Muscle layer of colon (tissue), 2 donors: Measurements from ENCODE around the gene SPECC1L.

ENCODE experiments used
- H3K27ac ChIP-seq: one replicate; pipeline ENCODE4 v1.7.0; 2013; ENCODE audit warnings: low read depth, mild to moderate bottlenecking, low read length, moderate library complexity
- H3K27me3 ChIP-seq, 2 donors: one replicate each; pipeline ENCODE4 v1.7.0; 2013; ENCODE audit warnings: low read length in 2 of 2, mild to moderate bottlenecking in 2 of 2; ENCODE audit not compliant: insufficient read depth in 2 of 2, control insufficient read depth in 1 of 2
- H3K36me3 ChIP-seq: one replicate; pipeline ENCODE4 v1.7.0; 2013; ENCODE audit warnings: mild to moderate bottlenecking, low read length; ENCODE audit not compliant: insufficient read depth
- H3K4me1 ChIP-seq: one replicate; pipeline ENCODE4 v1.7.0; 2013; ENCODE audit warnings: mild to moderate bottlenecking, low read length; ENCODE audit not compliant: insufficient read depth
- H3K4me3 ChIP-seq, 2 donors: one replicate each; pipeline ENCODE4 v1.7.0; 2013; ENCODE audit warnings: low read length in 2 of 2, low read depth in 1 of 2, mild to moderate bottlenecking in 1 of 2, moderate library complexity in 1 of 2
- H3K9ac ChIP-seq: one replicate; pipeline ENCODE4 v1.7.0; 2013; ENCODE audit warnings: low read length
- H3K9me3 ChIP-seq: one replicate; pipeline ENCODE4 v1.7.0; 2013; ENCODE audit warnings: mild to moderate bottlenecking, low read length
- donor health status: abdominal sarcoma.
- donor health status: Adenocarcinoma of cecum.

SPECC1L gene

GRCh38 chr22:24445481-24446259 lies 175.0 kb downstream of the SPECC1L start:
- H3K9me3 ChIP-seq = no peaks in the 10 kb centered on the region
- no peaks in the 10 kb centered on the region for H3K27me3 ChIP-seq
- no peak overlapping the region for H3K4me3 ChIP-seq
- H3K36me3 ChIP-seq = no peaks in the 10 kb centered on the region
- H3K9ac ChIP-seq = no peak overlapping the region
- no peak overlapping the region for H3K27ac ChIP-seq
- no peaks in the 10 kb centered on the region for H3K4me1 ChIP-seq

- Histone ChIP-seq H3K27ac (no peak overlapping the region), H3K36me3 (no peaks in the 10 kb centered on the region), H3K9me3 (no peaks in the 10 kb centered on the region), H3K4me1 (no peaks in the 10 kb centered on the region), H3K9ac (no peak overlapping the region), H3K27me3 (no peaks in the 10 kb centered on the region), H3K4me3 (no peak overlapping the region)
Measured at GRCh38 chr22:24446260-24446611, 175.6 kb downstream of the SPECC1L start.

- Histone ChIP-seq H3K9me3 (no peaks in the 10 kb centered on the region), H3K36me3 (no peaks in the 10 kb centered on the region), H3K4me1 (peaks cover 3% of the 10 kb centered on the region), H3K9ac (no peak overlapping the region), H3K27me3 (no peaks in the 10 kb centered on the region), H3K27ac (no peak overlapping the region), H3K4me3 (no peak overlapping the region)
Measured at GRCh38 chr22:24450610-24451009, 180.0 kb downstream of the SPECC1L start.

- no peak overlapping the region for H3K9ac ChIP-seq
- no peaks in the 10 kb centered on the region for H3K36me3 ChIP-seq
- no peak overlapping the region for H3K27ac ChIP-seq
- H3K27me3 ChIP-seq = no peaks in the 10 kb centered on the region
- no peaks in the 10 kb centered on the region for H3K9me3 ChIP-seq
- no peak overlapping the region for H3K4me3 ChIP-seq
- H3K4me1 ChIP-seq = peaks cover 8% of the 10 kb centered on the region
Measured at GRCh38 chr22:24451162-24451561, 180.5 kb downstream of the SPECC1L start.

- no peak overlapping the region for H3K4me3 ChIP-seq
- H3K9ac ChIP-seq = no peak overlapping the region
- H3K9me3 ChIP-seq = no peaks in the 10 kb centered on the region
- H3K27me3 ChIP-seq = no peaks in the 10 kb centered on the region
- H3K36me3 ChIP-seq = no peaks in the 10 kb centered on the region
- H3K4me1 ChIP-seq = peaks cover 8% of the 10 kb centered on the region
- no peak overlapping the region for H3K27ac ChIP-seq
Measured at GRCh38 chr22:24453853-24454252, 183.2 kb downstream of the SPECC1L start.

- H3K9me3 ChIP-seq = no peaks in the 10 kb centered on the region
- H3K4me3 ChIP-seq = no peak overlapping the region
- no peak overlapping the region for H3K27ac ChIP-seq
- H3K4me1 ChIP-seq = peaks cover 8% of the 10 kb centered on the region
- no peaks in the 10 kb centered on the region for H3K27me3 ChIP-seq
- no peak overlapping the region for H3K9ac ChIP-seq
- no peaks in the 10 kb centered on the region for H3K36me3 ChIP-seq
Measured at GRCh38 chr22:24455039-24455438, 184.4 kb downstream of the SPECC1L start.

GRCh38 chr22:24455751-24456426 lies 185.3 kb downstream of the SPECC1L start:
- Histone ChIP-seq H3K4me1 (peaks cover 8% of the 10 kb centered on the region), H3K36me3 (no peaks in the 10 kb centered on the region), H3K9ac (no peak overlapping the region), H3K9me3 (no peaks in the 10 kb centered on the region), H3K4me3 (no peak overlapping the region), H3K27me3 (no peaks in the 10 kb centered on the region), H3K27ac (no peak overlapping the region)

GRCh38 chr22:24457894-24458420 lies 187.3 kb downstream of the SPECC1L start:
- Histone ChIP-seq H3K9ac (no peak overlapping the region), H3K27me3 (no peaks in the 10 kb centered on the region), H3K27ac (no peak overlapping the region), H3K9me3 (no peaks in the 10 kb centered on the region), H3K4me1 (peaks cover 8% of the 10 kb centered on the region), H3K36me3 (no peaks in the 10 kb centered on the region), H3K4me3 (no peak overlapping the region)

- H3K9me3 ChIP-seq = no peaks in the 10 kb centered on the region
- no peak overlapping the region for H3K9ac ChIP-seq
- H3K27me3 ChIP-seq = no peaks in the 10 kb centered on the region
- peaks cover 8% of the 10 kb centered on the region for H3K4me1 ChIP-seq
- H3K36me3 ChIP-seq = no peaks in the 10 kb centered on the region
- H3K27ac ChIP-seq = no peak overlapping the region
- no peak overlapping the region for H3K4me3 ChIP-seq
Measured at GRCh38 chr22:24459911-24460310, 189.3 kb downstream of the SPECC1L start.

- Histone ChIP-seq H3K36me3 (no peaks in the 10 kb centered on the region), H3K4me3 (no peak overlapping the region), H3K9me3 (no peaks in the 10 kb centered on the region), H3K27ac (no peak overlapping the region), H3K9ac (no peak overlapping the region), H3K4me1 (peaks cover 5% of the 10 kb centered on the region), H3K27me3 (no peaks in the 10 kb centered on the region)
Measured at GRCh38 chr22:24460418-24461089, 189.9 kb downstream of the SPECC1L start.

- H3K36me3 ChIP-seq = no peaks in the 10 kb centered on the region
- H3K27me3 ChIP-seq = no peaks in the 10 kb centered on the region
- no peaks in the 10 kb centered on the region for H3K9me3 ChIP-seq
- no peak overlapping the region for H3K4me3 ChIP-seq
- H3K9ac ChIP-seq = no peak overlapping the region
- peaks cover 14% of the 10 kb centered on the region for H3K4me1 ChIP-seq
- H3K27ac ChIP-seq = no peak overlapping the region
Measured at GRCh38 chr22:24463071-24463760, 192.6 kb downstream of the SPECC1L start.
